Stimulated activated CD4-positive, alpha-beta T cell treated with anti-CD3 and anti-CD28 coated beads, Interleukin-12 subunit alpha, Interleukin-12 subunit beta, amount 100 ng/mL, for 24 hours (primary cell): ENCODE measurements around the gene MKI67.
A peak's percentile ranks its signal among the peaks of the same experiment; 100 is the strongest.

ENCODE experiments used
- DNase-seq, 2 experiments: peaks; one replicate each; pipeline ENCODE4 v3.0.0-alpha.2; 2020; ENCODE audit warnings: low read depth in 2 of 2

MKI67 gene

DNA sequence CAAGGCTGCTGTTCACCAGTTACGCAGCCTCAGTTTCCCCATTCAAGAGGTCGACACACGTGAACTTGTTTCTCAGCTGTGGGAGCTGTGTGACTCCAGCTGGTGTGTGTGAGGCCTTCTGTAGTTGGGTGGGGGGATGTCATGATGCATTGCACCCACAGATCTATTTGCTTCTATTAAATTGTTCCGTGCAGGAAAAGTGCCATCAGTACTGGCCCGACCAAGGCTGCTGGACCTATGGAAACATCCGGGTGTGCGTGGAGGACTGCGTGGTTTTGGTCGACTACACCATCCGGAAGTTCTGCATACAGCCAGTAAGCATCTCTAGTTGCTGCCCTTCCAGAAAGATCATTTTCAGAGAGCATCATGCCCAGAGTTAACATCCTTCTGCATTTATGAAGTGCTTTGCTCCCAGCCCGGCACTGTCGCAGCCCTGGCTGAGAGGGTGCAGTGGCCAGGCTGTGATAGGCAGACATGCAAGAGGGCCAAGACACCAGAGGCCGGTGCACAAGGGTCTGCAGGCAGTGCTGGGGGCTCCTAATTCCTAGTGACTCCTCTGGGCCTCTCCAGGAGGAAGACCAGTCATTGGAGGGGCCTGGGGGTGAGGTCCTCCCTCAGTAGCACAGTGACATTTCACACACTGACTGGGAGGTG is 60.2 kb downstream of the MKI67 start:
- no peak for DNase-seq

- no peak for DNase-seq
Observed at GRCh38 chr10:128064970-128065580, 61.1 kb downstream of the MKI67 start.

DNA sequence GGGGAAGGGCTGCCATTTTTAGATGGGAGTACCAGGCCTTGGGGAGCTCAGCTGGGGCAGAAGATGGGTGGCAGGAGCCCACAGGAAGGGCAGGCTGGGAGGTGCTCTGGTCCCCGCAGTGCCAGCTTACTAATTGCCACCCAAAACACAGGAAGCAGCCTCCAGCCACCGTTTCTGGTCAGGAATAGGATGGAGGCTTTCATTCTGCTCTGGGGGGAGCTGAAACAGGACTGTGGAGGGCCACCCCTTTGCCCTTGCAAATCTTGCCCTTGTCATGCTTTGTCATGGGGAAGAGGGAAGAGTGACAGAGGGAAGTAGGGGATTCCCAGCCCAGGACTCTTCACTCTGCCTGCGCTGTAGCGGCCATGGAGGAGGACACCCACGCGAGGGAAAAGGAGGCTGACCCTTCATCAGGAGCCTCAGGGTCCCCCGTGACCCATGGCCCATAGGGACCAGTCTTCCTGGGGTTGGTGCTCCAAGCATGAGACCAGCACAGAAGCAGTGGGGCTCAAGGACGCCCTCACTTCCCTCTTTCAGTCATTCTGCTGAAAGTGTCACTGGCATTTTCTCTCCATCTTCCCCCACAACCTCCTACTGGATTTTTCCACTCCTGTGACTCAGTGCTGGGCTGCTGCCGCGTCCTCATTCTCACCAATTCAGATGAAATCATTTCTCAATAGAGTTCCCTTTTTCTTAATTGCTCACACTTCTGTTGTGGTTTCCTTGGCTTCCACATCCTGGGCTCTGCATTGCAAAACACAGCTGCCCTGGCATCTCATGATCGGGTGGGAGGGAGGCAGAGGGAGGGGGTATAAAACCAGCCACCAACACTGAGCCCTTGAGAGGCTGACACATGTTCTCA is 61.9 kb downstream of the MKI67 start:
- DNase-seq = peak; percentile 67 to 73

GRCh38 chr10:128063736-128064107 is 62.5 kb downstream of the MKI67 start:
- no peak for DNase-seq

GRCh38 chr10:128062881-128063563 is 63.2 kb downstream of the MKI67 start:
- peak in 1 of 2 experiments; percentile 39 for DNase-seq

DNA sequence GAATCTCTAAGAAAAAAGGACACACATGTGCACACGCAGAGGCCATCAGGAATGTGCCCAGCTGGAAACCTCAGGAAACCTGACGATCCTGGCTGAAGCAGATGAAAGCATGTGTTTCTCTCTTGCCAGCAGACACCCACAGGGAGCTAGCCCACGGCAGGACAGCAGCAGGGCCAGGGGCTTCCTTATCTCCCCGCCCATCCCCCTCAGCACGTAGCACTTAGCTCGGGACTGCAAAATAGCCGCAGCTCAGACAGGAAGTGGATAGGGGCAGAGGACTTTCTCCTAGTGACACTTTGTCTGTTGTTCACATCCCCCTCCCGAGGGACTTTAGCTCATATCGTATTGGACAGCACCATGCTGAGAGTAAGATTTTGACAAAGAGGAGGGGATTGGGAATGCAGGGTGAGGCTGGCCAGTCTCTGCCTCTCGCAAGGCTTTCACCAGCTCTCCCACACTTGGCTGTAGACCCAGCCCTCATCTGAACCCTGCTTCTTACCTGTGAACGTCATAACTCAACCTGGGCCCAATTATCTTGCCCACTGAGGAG is 63.8 kb downstream of the MKI67 start:
- DNase-seq = no peak

- DNase-seq = no peak
Observed at GRCh38 chr10:128061306-128062300, 64.6 kb downstream of the MKI67 start.

DNA sequence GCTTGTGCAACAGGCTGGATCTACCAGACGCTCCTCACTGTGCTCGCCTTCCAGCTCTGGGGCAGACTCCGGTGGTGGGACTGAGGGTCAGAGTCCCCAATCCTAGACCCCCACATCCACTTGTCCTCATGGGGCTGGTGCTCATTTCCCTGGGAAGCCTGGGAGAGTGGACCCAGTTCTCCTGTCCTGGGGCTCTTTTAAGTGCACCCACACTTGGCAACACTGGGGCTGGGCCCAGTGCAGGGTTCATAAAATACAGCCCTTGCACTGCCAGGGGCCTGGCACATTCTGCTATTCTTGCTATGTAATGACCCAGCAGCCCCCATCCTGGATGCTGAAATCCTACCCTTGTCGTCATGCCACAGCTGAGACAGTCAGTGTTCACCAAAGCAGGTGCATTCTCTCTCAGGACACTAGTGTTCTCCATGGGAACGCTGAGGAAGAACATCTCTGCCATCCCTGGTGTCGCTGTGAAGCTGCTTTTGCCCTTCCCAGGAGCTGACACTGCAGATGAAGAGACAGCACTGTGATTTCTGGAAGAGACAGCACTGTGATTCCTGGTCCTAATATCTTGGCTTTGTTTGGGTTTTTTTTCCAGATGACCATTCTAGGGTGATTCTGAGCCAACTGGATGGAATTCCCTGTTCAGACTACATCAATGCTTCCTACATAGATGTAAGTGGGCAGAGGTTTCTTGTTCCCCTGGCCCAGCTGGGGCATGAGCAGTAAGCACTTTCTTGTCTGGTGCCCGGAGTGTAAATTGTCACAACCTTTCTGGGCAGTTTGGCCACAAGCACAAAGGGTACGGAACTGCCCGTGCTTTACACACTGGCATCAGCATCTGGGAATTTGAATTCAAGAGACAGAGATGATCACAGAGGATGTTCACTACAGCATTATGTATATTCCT is 65.6 kb downstream of the MKI67 start:
- no peak for DNase-seq

DNA sequence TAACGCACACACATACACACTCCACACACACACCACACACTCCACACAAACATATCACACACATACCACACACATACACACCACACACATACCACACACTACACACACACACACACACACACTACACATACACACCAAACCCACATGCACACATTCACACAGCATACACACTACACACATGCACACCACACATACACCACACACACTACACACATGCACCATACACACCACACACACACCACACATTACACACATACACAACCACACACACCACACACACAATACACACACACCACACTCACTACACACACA is 66.3 kb downstream of the MKI67 start:
- no peak for DNase-seq

DNA sequence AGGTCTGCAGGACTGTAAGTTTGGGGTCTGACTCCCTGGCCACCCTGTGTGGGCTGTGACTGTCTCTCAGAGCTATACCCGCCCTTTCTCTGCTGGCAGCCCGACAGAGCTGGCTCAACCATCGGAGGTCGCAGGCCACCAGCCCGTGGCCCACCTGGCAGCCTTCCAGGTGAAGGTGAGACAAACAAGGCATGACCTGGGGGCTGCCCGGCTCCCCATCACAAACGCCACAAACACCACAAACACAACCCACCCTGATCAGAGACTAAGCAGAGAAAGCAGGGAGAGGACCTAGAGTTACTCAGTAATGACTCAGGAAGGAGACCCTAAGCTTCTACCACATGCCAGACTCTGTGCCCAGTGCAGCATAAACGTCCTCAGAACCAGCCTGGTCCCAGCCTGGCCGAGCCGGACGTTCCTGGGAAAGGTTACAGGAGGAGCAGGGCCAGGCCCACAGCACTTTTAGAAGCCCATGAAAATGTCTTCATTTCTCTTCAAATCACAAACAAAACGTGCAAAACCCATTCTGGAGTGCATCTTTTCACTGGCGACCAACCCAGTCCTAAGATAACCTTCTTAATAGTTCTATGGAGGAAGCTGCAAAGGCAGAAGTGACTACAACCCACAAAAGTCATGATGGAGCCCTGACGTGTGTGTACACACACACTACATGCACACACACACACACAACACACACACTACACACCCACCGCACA is 66.8 kb downstream of the MKI67 start:
- DNase-seq = no peak

GRCh38 chr10:128058750-128059134 is 67.5 kb downstream of the MKI67 start:
- DNase-seq = no peak

DNA sequence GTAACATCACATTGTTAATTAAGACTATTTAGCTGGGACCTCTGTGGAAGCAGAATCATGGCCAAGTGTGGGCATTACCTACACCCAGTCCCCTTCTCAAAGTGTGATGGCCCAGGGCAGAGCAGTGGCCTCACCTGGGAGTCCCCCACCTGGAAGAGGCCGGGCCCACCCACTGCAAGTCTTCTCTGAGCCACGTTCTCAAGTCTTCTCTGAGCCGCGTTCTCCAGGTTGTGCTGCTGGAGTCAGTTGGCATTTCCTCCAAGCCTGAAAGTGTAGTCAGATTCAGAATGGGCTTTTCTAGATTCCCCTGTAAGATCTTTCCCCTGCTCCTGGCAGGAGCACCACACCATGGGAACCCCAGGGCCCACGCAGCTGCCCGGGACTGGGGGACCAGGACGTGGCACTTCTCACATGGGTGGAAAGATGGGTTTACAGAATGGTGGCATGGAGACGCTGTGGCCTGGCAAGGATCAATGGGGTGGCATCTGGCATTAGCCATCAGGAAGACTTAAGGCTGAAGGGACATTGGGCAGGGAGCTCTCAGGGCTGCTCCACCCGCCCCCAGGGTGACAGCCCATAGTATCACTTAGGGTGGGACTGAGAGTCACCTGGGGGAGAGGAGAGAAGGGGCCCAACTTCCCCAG is 68.0 kb downstream of the MKI67 start:
- no peak for DNase-seq

GRCh38 chr10:128056303-128057050 is 69.7 kb downstream of the MKI67 start:
- no peak for DNase-seq

GRCh38 chr10:128055061-128055868 is 71.0 kb downstream of the MKI67 start:
- no peak for DNase-seq

DNA sequence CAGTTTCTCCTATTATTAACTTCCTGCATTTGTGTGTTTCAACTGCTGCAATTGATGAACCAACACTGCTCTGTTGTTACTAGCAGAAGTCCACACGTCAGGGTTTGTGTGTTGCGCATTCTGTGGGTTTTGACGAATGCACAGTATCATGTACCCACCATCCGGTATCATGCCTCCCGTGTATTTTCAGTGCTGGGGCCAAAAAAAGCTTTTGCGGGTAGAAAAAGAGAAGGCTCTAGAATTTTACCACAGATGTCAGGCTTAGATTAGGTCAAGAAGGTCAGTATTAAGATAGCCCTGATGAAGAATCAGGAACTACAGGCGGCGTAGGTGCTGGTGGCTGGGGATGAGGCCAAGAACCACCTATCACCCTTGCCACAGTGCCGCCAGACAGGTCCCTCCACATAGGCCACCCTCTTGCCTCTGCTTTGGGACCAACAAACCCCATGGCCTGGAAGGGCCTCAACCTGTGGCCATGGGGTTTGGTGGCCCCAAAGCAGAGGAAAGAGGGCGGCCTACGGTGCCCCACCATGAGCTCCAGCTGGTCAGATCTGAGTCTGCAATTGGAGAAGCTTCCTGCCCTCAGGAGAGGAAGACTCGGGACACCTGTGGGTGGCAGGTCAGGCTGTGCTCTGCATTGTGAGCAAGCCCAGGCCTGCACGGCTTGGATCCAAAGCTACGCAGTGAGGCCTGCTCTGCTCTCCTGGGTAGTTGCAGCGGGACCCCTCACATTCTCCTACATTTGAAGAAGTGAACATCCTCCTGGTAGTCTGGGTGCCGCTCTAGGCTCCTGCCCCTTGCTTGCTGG is 71.9 kb downstream of the MKI67 start:
- DNase-seq = no peak

DNA sequence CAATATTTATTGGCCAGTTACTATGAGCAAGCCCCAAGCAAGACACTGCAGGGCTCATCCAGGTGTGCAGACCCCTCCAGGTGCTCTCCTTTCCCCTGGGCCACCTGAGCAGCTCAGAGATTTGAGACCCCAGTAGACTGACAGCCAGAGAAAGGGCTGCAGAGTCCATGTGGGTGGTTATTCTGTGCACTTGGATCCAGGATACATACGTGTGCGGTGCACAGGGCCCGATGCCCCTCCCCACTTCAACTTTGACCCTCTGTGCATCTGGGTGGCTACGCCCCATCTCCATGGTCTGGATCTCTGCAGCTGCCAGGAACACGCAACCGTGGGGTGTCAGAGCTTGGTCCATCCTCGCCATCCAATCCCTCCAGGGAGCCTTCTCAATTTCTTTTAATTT is 72.9 kb downstream of the MKI67 start:
- no peak for DNase-seq
